Epithelial cell of proximal tubule (primary cell): ENCODE results near the gene PDCD2L. TPM values are rescaled to one million over a fixed set of nuclear protein-coding genes. Genes with fewer than 3 reads are reported as not detected.
"Not testable (repeated sequence)": the region's sequence is repeated elsewhere in the genome, so short reads cannot be mapped to it uniquely, and the experiment has no call there.

Experiments
- DNase-seq: peaks from one replicate; pipeline ENCODE4 v3.0.0-alpha.2; 2011; ENCODE audit warnings: low read depth
- H3K4me3 ChIP-seq: 2 replicates; pipeline ENCODE4 v1.5.1; 2011; ENCODE audit warnings: low read depth, mild to moderate bottlenecking, low read length
- total RNA-seq: library from RNA; depleted of rRNA; stranded (reverse); fragments of >200 nt; gene quantifications from 2 replicates; pipeline ENCODE4 v1.2.3, GENCODE V29; 2015
- TF ChIP-seq, protein P1 (sequence below): conservative IDR thresholded peaks from 2 replicates; pipeline ENCODE4 v1.5.1; 2012; ENCODE audit warnings: low read depth, mild to moderate bottlenecking, low read length

Gene PDCD2L
- total RNA-seq, 1 donor from 2014 or later, result 16.4 TPM

DNA sequence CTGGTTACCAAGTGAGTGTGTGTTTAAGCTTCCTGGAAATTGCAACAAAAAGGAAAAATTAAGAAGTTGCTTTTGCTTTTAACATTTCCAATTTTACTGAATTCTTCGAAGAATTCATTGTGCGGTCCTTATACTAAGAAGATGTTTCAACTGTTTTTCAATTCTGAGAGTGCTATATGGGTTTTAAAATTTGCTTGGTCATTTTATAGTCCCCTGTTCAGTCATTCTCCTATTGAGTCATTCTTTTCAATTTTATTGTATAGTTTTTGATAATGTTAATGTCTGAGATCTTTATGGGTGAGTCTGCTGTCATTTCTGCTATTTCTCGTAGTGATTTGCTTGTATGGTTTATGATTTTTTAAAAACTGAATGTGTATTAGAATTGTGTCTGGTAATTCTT is 50.5 kb downstream of the PDCD2L start:
- DNase-seq, result no peak
- H3K4me3 ChIP-seq, result no peak overlapping the region
- TF ChIP-seq, protein P1, sequence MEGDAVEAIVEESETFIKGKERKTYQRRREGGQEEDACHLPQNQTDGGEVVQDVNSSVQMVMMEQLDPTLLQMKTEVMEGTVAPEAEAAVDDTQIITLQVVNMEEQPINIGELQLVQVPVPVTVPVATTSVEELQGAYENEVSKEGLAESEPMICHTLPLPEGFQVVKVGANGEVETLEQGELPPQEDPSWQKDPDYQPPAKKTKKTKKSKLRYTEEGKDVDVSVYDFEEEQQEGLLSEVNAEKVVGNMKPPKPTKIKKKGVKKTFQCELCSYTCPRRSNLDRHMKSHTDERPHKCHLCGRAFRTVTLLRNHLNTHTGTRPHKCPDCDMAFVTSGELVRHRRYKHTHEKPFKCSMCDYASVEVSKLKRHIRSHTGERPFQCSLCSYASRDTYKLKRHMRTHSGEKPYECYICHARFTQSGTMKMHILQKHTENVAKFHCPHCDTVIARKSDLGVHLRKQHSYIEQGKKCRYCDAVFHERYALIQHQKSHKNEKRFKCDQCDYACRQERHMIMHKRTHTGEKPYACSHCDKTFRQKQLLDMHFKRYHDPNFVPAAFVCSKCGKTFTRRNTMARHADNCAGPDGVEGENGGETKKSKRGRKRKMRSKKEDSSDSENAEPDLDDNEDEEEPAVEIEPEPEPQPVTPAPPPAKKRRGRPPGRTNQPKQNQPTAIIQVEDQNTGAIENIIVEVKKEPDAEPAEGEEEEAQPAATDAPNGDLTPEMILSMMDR, result no peak

DNA sequence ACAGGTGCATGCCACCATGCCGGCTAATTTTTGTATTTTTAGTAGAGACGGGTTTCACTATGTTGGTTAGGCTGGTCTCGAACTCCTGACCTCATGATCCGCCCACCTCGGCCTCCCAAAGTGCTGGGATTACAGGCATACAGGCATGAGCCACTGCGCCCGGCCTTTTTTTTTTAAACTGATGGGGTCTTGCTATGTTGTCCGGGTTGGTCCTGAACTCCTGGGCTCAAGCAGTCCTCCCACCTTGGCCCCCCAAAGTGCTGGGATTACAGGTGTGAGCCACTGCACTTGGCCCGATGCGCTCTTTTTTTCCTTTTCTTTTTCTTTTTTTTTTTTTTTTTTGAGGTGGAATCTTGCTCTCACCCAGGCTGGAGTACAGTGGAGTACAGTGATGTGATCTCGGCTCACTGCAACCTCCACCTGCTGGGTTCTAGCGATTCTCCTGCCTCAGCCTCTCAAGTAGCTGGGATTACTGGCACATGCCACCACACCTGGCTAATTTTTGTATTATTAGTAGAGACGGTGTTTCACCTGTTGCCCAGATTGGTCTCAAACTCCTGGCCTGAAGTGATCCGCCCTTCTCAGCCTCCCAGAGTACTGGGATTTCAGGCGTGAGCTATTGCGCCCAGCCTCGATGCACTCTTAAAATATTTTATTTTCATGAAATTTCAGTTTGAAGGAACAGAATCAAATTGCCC is 51.7 kb downstream of the PDCD2L start:
- not testable (repeated sequence) for H3K4me3 ChIP-seq, DNase-seq

DNA sequence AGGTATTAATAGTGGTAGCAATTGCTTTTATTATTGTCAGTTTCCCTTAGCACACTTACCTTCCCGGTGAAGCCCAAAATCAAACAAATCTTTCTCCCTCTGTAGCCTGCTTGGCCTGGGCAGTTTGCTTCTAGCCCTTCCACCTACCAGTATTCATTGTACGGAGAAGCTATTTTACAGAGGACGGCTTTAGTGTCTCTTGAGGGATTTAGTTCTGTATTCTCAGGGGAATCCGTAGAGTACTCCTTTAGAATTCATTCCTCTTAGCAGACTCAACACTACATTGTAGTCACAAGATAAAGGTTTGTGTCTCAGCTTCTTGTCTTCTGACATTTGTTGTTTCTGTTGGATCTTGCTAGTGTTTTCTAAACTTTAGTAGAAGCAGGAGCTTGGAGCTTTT is 53.2 kb downstream of the PDCD2L start:
- no peak for DNase-seq
- no peak overlapping the region for H3K4me3 ChIP-seq
- TF ChIP-seq, protein P1, result no peak

DNA sequence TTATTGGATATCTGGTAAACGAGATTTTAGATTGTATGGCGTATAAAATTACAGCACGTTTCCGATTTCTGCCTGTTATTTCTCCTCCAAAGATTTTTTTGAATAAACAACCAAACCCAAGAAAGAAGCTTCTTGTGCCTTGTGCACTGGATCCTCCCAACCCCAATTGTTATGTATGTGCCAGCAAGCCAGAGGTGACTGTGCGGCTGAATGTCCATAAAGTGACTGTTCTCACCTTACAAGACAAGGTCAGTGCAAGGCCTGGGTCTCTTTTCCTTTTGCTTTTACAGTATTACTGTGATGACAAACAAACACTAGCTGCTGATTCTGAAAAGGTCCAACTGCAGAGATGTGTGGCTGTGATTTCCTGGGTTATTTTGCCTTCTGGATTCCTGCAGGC is 54.5 kb downstream of the PDCD2L start:
- TF ChIP-seq, protein P1, result no peak
- no peak overlapping the region for H3K4me3 ChIP-seq
- DNase-seq, result no peak

DNA sequence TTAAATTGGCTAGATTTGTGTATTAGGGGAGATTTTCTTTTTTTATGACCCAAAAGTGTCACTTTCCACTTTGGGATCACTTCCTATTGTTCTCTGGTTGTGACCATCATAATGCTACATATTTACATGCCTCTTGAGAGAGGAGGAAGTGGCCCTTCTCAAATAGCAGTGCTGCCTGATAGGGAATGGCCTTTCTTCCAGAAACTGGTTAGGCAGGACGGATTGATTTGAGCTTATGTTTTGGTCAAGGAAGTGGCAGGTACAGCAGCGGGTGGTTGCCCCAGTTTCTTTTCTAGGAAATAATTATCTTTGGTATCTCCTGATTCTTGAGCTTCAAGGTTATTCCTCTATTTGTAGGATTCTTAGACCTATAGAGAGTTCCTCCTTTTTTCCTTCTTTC is 55.4 kb downstream of the PDCD2L start:
- TF ChIP-seq, protein P1, result no peak
- DNase-seq, result no peak
- H3K4me3 ChIP-seq, result no peak overlapping the region

DNA sequence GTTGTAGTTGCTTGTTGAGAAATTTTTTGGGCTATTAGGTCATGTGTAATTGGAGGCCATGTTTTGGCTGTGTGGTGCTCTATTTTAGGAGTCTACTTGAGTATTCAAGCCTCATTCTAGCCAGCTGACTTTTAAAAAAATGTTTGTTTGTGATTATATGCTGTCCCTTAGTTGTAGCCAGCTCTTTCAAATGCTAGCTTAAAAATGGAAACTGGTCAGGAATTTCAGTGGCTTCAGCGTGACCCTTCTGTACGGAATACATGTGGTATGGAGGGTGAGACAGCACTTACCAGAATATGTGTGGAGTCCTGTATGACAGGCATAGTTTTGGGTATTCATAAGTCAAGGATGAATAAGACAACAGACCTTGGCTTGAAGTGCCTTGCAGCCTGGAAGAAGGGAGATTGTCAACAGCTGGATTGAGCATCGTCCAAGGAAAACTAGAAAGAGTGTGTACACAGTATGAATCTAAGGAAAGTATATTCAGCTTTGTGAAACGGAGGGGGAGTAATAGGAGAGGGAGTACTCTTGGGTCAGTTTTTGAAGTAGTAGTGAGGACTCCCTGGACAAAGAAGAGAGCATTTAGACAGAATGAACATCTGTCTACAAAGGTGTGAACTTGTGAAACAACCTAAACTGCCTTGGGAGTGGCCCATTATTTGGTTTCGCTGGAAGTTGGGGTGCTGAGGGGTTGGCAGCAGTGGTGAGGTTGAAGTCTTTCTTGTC is 57.3 kb downstream of the PDCD2L start:
- TF ChIP-seq, protein P1, result no peak
- no peak overlapping the region for H3K4me3 ChIP-seq
- DNase-seq, result no peak

DNA sequence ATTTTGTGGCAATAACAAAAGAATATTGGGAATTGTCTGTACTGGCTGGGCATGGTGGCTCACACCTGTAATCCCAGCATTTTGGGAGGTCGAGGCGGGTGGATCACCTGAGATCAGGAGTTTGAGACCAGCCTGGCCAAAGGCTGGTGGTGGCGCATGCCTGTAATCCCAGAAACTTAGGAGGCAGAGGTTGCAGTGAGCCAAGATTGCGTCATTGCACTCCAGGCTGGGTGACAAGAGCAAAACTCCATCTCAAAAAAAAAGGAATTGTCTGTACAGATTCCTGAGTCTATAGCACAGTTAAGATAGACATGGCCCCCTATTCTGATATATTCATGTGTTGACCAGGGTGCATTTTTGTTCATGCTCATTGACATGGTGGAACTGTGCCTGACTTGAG is 60.6 kb downstream of the PDCD2L start:
- H3K4me3 ChIP-seq, DNase-seq: not testable (repeated sequence)

DNA sequence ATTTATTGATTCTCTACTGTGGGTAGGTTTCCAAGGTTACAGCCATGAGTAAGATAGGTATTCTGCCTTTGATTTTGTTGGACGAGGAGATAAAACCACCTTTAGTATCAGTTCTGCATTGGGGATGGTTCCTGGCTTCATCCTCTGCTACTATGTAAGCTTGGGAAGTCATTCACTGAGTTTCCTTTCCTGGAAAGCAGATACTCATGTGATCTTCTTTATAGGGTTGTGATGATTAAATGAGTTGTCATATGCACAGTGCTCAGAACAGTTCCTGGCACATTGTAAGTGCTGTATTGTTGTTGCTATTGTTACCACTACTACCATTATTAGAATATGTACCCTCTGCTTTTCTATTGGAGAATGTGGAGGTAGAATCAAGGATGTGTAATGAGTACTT is 64.2 kb downstream of the PDCD2L start:
- DNase-seq, result no peak
- TF ChIP-seq, protein P1, result no peak
- H3K4me3 ChIP-seq, result no peak overlapping the region

DNA sequence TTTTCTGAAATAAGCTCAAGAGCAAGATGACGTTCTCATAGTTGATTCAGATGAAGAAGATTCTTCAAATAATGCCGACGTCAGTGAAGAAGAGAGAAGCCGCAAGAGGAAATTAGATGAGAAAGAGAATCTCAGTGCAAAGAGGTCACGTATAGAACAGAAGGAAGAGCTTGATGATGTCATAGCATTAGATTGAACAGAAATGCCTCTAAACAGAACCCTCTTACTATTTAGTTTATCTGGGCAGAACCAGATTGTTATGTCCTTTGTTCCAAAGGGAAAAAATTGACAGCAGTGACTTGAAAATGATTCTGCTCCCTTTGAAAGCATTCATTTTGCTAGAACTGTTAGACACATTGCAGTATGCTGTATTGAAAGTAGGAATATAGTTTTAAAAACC is 64.8 kb downstream of the PDCD2L start:
- H3K4me3 ChIP-seq, DNase-seq: not testable (repeated sequence)
